HG02852 (cell line): Measurements from ENCODE around the gene PPM1M.

Source experiments
- ATAC-seq: cut with Tn5 transposase; IDR thresholded peaks from one replicate; pipeline ENCODE4 v1.9.1; 2021; ENCODE audit warnings: mild to moderate bottlenecking, moderate library complexity; ENCODE audit not compliant: unreplicated experiment

PPM1M gene

GRCh38 chr3:52293491-52294319, 48.1 kb downstream of the PPM1M start:
- no peak for ATAC-seq

DNA sequence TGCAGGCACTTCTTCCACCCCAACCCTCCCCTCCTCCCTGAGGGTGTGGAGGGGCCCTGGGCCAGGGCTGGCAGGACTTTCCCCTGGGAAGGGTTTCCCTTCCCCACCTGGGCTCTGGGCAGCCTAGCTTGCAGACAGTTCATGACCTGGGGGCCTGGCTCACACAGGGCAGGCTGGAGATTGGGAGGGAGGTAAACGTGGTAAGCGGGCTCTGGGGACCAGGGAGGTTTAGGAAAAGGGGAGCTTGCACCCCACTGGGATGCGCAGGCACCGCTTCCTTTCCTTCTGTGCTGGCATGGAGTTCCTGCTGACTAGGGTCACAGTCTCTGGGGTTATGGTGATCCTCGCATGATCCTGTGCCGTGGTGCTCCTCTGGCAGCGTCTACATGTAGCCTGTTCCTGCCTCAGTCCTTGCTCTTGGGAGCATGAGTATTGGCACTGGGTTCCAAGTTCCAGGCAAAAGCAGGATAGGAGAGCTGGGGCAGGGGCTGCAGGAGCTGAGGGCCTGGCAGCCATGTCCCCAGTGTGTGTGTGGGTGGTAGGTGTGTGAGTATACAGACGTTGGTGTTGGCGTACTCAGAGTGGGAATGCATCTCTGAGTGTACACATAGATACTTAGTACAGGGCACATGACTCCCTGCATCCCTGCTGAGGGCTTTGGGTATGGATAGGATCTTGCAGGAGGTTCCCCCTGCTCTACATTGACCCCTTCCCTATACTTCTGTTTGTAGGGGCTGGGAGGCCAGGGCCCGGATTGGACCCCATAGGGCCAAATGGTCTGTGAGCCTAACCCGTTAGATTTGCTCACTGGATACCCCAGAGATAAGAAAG, 49.0 kb downstream of the PPM1M start:
- ATAC-seq = no peak

DNA sequence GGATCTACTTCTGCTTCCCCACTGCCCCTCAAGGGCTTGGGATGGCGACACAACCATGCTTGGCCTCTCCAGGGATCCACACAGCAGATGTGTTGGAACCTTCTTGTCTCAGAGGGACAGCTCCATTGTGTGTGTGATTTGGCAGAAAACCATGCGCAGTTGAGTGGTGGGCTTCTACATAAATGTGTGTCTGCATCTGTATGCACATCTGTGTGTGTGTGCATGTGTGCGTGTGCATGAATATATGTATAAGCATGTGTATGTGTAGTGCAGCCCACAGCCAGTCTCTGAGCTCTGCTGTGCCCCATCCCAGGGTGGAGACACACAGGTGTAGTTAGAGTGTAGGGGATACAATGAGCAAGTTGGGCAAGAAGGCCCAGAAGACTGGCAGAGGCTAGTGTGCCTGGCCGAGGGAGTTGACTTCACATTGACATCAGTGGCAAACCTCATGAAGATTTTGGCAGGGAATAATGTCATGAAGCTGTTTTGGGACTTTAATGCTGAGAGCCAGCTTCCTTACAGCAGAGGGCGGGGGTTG, 50.2 kb downstream of the PPM1M start:
- no peak for ATAC-seq

GRCh38 chr3:52297242-52298148, 51.9 kb downstream of the PPM1M start:
- no peak for ATAC-seq

GRCh38 chr3:52298149-52299098, 52.9 kb downstream of the PPM1M start:
- ATAC-seq = no peak

DNA sequence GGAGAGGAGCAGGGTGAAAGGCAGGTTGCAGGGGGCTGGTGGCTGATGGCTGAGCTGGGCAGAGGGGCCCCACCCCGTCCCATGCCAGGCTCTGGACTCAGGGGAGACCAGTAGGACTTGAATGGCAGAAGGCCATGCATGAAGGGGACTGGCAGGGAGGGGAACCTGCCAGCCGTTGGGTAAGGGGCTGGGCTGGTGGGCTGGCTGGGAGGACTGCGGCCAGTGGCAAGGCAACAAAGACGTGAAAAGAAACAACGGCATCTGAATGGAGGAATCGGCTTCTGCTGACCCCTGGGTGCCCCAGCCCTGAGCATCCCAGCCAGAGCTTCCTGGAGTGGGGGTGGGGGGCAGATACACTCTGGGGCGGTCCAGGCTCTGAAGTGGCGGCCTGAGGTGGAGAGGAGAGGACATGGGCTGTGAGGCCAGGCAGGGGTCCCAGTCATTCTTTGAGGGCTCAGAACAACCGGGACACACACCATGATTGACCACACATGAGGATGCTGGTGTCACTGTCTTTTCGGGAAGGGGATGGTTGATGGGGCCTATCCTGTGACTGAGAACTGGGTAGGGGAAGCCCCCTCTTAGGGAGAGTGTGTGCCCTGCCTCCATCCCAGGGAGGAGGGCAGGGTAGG, 53.8 kb downstream of the PPM1M start:
- ATAC-seq = no peak
